Caco-2 (cell line): ENCODE data around the gene UNKL. TPM values are rescaled to one million over a fixed set of nuclear protein-coding genes. Genes with fewer than 3 reads are reported as not detected.

Experiments
- BruUV-seq: library from RNA; stranded (reverse); fragments of 400-500 nt; replicated peaks from 2 replicates; lab custom pipeline; 2021; lab: Mats Ljungman, UMichigan
- CTCF ChIA-PET: fragments of 300-600 bp; sonication (Branson Sonifier 250); formaldehyde crosslinking; loops from one replicate; lab custom pipeline; 2022; ENCODE audit warnings: antibody characterized with exemption; lab: Charles Lee
- POLR2A ChIA-PET: fragments of 300-600 bp; sonication (Branson Sonifier 250); formaldehyde crosslinking; loops from one replicate; lab custom pipeline; 2022; ENCODE audit warnings: antibody characterized with exemption; lab: Charles Lee
- DNase-seq, 2 experiments: peaks; one replicate each; pipeline versions ENCODE4 v3.0.0 to v3.0.0-alpha.2; 2020 to 2022
- H3K27me3 ChIP-seq: replicated peaks from 2 replicates; pipeline ENCODE4 v1.6.0; 2011; ENCODE audit warnings: low read length; ENCODE audit not compliant: control insufficient read depth, insufficient read depth
- H3K36me3 ChIP-seq: 2 replicates; pipeline ENCODE4 v1.5.1; 2011; ENCODE audit warnings: low read length; ENCODE audit not compliant: control insufficient read depth, insufficient read depth
- H3K4me1 ChIP-seq: fragments of 250-450 bp; sonication (Bioruptor Pico); 2 replicates; pipeline ENCODE4 v1.5.1; 2020; ENCODE audit warnings: mild to moderate bottlenecking
- H3K4me3 ChIP-seq: 2 replicates; pipeline ENCODE4 v1.5.1; 2011; ENCODE audit warnings: low read depth, mild to moderate bottlenecking, control low read depth, low read length
- H3K9me3 ChIP-seq: fragments of 250-450 bp; sonication (Bioruptor Pico); 2 replicates; pipeline ENCODE4 v1.5.1; 2020; ENCODE audit warnings: mild to moderate bottlenecking, moderate library complexity
- H3K27ac Mint-ChIP-seq: one replicate; pipeline ENCODE4 v1.8.0; 2022; ENCODE audit warnings: mixed read lengths; ENCODE audit not compliant: unreplicated experiment
- H3K27me3 Mint-ChIP-seq: one replicate; pipeline ENCODE4 v1.8.0; 2022; ENCODE audit warnings: mixed read lengths; ENCODE audit not compliant: insufficient read depth, unreplicated experiment
- H3K36me3 Mint-ChIP-seq: one replicate; pipeline ENCODE4 v1.8.0; 2022; ENCODE audit warnings: mild to moderate bottlenecking, mixed read lengths; ENCODE audit not compliant: insufficient read depth, unreplicated experiment
- H3K4me1 Mint-ChIP-seq: one replicate; pipeline ENCODE4 v1.8.0; 2022; ENCODE audit warnings: low read depth, mixed read lengths; ENCODE audit not compliant: unreplicated experiment
- H3K4me3 Mint-ChIP-seq: one replicate; pipeline ENCODE4 v1.8.0; 2022; ENCODE audit warnings: mild to moderate bottlenecking, moderate library complexity, mixed read lengths; ENCODE audit not compliant: unreplicated experiment
- H3K9me3 Mint-ChIP-seq: one replicate; pipeline ENCODE4 v1.8.0; 2022; ENCODE audit warnings: mixed read lengths; ENCODE audit not compliant: unreplicated experiment
- CTCF ChIP-seq, 2 experiments: fragments of 200-600 bp in 1 of 2; IDR thresholded peaks; 1 replicate in 1 of 2; 2 replicates in 1 of 2; pipeline versions ENCODE4 v1.5.1 to v1.8.0; 2011 to 2022; ENCODE audit warnings: antibody characterized with exemption in 1 of 2, control low read depth in 1 of 2, inconsistent platforms in 1 of 2, low read depth in 1 of 2, low read length in 1 of 2, mild to moderate bottlenecking in 1 of 2, moderate library complexity in 1 of 2; ENCODE audit not compliant: insufficient read depth in 1 of 2, severe bottlenecking in 1 of 2, unreplicated experiment in 1 of 2
- intact Hi-C: fragments of 100-400 bp; cut with micrococcal nuclease; formaldehyde crosslinking; loops from one replicate; pipeline ENCODE4 v1.10.0; 2022; ENCODE audit not compliant: unreplicated experiment
- total RNA-seq: library from RNA; stranded (reverse); gene quantifications from 2 replicates; pipeline ENCODE4 v1.2.3, GENCODE V29; 2022

UNKL gene
- total RNA-seq, 1 experiment from 2014 or later = 31.2 TPM

- Histone ChIP-seq H3K27me3 (no peaks in the 10 kb centered on the region), H3K4me3 (no peak overlapping the region), H3K9me3 (no peaks in the 10 kb centered on the region), H3K4me1 (no peaks in the 10 kb centered on the region), H3K36me3 (no peaks in the 10 kb centered on the region)
- ChIA-PET CTCF (interaction anchor here (0.7 kb wide), 1 partner anchor 12 kb away, joined by 3 read pairs; no protein-coding TSS in a partner anchor), POLR2A (no interaction called here)
- intact Hi-C loops = no loop called here
- Mint-ChIP-seq H3K4me3 (no peak overlapping the region), H3K36me3 (peaks cover 14% of the 10 kb centered on the region), H3K27ac (no peak overlapping the region), H3K4me1 (no peaks in the 10 kb centered on the region), H3K9me3 (no peaks in the 10 kb centered on the region), H3K27me3 (no peaks in the 10 kb centered on the region)
- no TSS peak for BruUV-seq
- TF ChIP-seq CTCF (IDR thresholded peaks at IDR 0.05; ENCODE audit: insufficient read depth in 1 of 2, low read depth in 1 of 2, low read length in 1 of 2, severe bottlenecking in 1 of 2, unreplicated experiment in 1 of 2) = no peak
- DNase-seq = no peak
Measured at GRCh38 chr16:1460602-1461138, 46.2 kb upstream of the UNKL start.

- peaks cover 17% of the 10 kb centered on the region for H3K36me3 Mint-ChIP-seq
- no TSS peak for BruUV-seq
- intact Hi-C loops = no loop called here
- TF ChIP-seq CTCF (IDR thresholded peaks at IDR 0.05; ENCODE audit: insufficient read depth in 1 of 2, low read depth in 1 of 2, low read length in 1 of 2, severe bottlenecking in 1 of 2, unreplicated experiment in 1 of 2) = no peak
- no peaks in the 10 kb centered on the region for H3K27me3 Mint-ChIP-seq
- Histone ChIP-seq H3K4me3 (no peak overlapping the region), H3K27me3 (no peaks in the 10 kb centered on the region), H3K9me3 (no peaks in the 10 kb centered on the region), H3K36me3 (no peaks in the 10 kb centered on the region), H3K4me1 (no peaks in the 10 kb centered on the region)
- no peak overlapping the region for H3K4me3 Mint-ChIP-seq
- CTCF ChIA-PET = no interaction called here
- H3K9me3 Mint-ChIP-seq = no peaks in the 10 kb centered on the region
- POLR2A ChIA-PET = no interaction called here
- DNase-seq = no peak
- no peak overlapping the region for H3K27ac Mint-ChIP-seq
- H3K4me1 Mint-ChIP-seq = no peaks in the 10 kb centered on the region
Measured at GRCh38 chr16:1459967-1460366, 45.5 kb upstream of the UNKL start.

GRCh38 chr16:1458977-1459341 is 44.5 kb upstream of the UNKL start:
- no peak for DNase-seq
- TF ChIP-seq CTCF (IDR thresholded peaks at IDR 0.05; ENCODE audit: insufficient read depth in 1 of 2, low read depth in 1 of 2, low read length in 1 of 2, severe bottlenecking in 1 of 2, unreplicated experiment in 1 of 2) = no peak
- no peaks in the 10 kb centered on the region for H3K36me3 ChIP-seq
- no peaks in the 10 kb centered on the region for H3K27me3 Mint-ChIP-seq
- no peaks in the 10 kb centered on the region for H3K9me3 ChIP-seq
- CTCF ChIA-PET = no interaction called here
- no peaks in the 10 kb centered on the region for H3K27me3 ChIP-seq
- no peaks in the 10 kb centered on the region for H3K4me1 ChIP-seq
- POLR2A ChIA-PET = interaction anchor here (0.6 kb wide), 1 partner anchor 756 kb away, joined by 4 read pairs; the partner anchor contains the start of gene PGP
- no peak overlapping the region for H3K27ac Mint-ChIP-seq
- BruUV-seq = no TSS peak
- no peaks in the 10 kb centered on the region for H3K4me1 Mint-ChIP-seq
- intact Hi-C loops = no loop called here
- no peak overlapping the region for H3K4me3 ChIP-seq
- no peak overlapping the region for H3K4me3 Mint-ChIP-seq
- peaks cover 19% of the 10 kb centered on the region for H3K36me3 Mint-ChIP-seq
- no peaks in the 10 kb centered on the region for H3K9me3 Mint-ChIP-seq
